Activated CD4-positive, alpha-beta T cell treated with anti-CD3 and anti-CD28 coated beads, Interleukin-2, amount 50 U/mL, for 1 hour (primary cell): Measurements from ENCODE around the gene TMEM233.
"Not testable (repeated sequence)": the region's sequence is repeated elsewhere in the genome, so short reads cannot be mapped to it uniquely, and the experiment has no call there.

Experiments used
- DNase-seq: peaks from one replicate; pipeline ENCODE4 v3.0.0-alpha.2; 2020

The TMEM233 gene

GRCh38 chr12:119613319-119613936 is 19.9 kb downstream of the TMEM233 start:
- no peak for DNase-seq

- DNase-seq, result no peak
Measured at GRCh38 chr12:119614705-119615104, 21.1 kb downstream of the TMEM233 start.

- no peak for DNase-seq
Measured at GRCh38 chr12:119615518-119616475, 22.2 kb downstream of the TMEM233 start.

GRCh38 chr12:119618328-119618896 is 24.8 kb downstream of the TMEM233 start:
- not testable (repeated sequence) for DNase-seq

- DNase-seq, result no peak
Measured at GRCh38 chr12:119620490-119620889, 26.9 kb downstream of the TMEM233 start.

- no peak for DNase-seq
Measured at GRCh38 chr12:119621878-119622277, 28.3 kb downstream of the TMEM233 start.

- DNase-seq, result no peak
Measured at GRCh38 chr12:119624966-119625365, 31.4 kb downstream of the TMEM233 start.

GRCh38 chr12:119627019-119627643 is 33.6 kb downstream of the TMEM233 start:
- DNase-seq, result no peak

- DNase-seq, result no peak
Measured at GRCh38 chr12:119627686-119628085, 34.1 kb downstream of the TMEM233 start.

- DNase-seq, result no peak
Measured at GRCh38 chr12:119630223-119630780, 36.7 kb downstream of the TMEM233 start.

GRCh38 chr12:119630962-119631550 is 37.5 kb downstream of the TMEM233 start:
- no peak for DNase-seq

GRCh38 chr12:119631930-119632678 is 38.5 kb downstream of the TMEM233 start:
- no peak for DNase-seq

- no peak for DNase-seq
Measured at GRCh38 chr12:119634743-119635142, 41.2 kb downstream of the TMEM233 start.

- DNase-seq, result no peak
Measured at GRCh38 chr12:119642986-119643385, 49.4 kb downstream of the TMEM233 start.

GRCh38 chr12:119644930-119645329 is 51.4 kb downstream of the TMEM233 start:
- no peak for DNase-seq

GRCh38 chr12:119645535-119646059 is 52.0 kb downstream of the TMEM233 start:
- no peak for DNase-seq

GRCh38 chr12:119649202-119649808 is 55.7 kb downstream of the TMEM233 start:
- no peak for DNase-seq

GRCh38 chr12:119652665-119653064 is 59.1 kb downstream of the TMEM233 start:
- no peak for DNase-seq

GRCh38 chr12:119657001-119657400 is 63.4 kb downstream of the TMEM233 start:
- DNase-seq, result not testable (repeated sequence)

GRCh38 chr12:119658166-119658565 is 64.6 kb downstream of the TMEM233 start:
- not testable (repeated sequence) for DNase-seq

GRCh38 chr12:119659289-119659897 is 65.8 kb downstream of the TMEM233 start:
- peak; percentile 38 for DNase-seq
